ENCODE data around the gene MIAT.
A peak's percentile ranks its signal among the peaks of the same experiment; 100 is the strongest.
"Not testable (repeated sequence)": the region's sequence is repeated elsewhere in the genome, so short reads cannot be mapped to it uniquely, and the experiment has no call there.

The MIAT gene

DNA sequence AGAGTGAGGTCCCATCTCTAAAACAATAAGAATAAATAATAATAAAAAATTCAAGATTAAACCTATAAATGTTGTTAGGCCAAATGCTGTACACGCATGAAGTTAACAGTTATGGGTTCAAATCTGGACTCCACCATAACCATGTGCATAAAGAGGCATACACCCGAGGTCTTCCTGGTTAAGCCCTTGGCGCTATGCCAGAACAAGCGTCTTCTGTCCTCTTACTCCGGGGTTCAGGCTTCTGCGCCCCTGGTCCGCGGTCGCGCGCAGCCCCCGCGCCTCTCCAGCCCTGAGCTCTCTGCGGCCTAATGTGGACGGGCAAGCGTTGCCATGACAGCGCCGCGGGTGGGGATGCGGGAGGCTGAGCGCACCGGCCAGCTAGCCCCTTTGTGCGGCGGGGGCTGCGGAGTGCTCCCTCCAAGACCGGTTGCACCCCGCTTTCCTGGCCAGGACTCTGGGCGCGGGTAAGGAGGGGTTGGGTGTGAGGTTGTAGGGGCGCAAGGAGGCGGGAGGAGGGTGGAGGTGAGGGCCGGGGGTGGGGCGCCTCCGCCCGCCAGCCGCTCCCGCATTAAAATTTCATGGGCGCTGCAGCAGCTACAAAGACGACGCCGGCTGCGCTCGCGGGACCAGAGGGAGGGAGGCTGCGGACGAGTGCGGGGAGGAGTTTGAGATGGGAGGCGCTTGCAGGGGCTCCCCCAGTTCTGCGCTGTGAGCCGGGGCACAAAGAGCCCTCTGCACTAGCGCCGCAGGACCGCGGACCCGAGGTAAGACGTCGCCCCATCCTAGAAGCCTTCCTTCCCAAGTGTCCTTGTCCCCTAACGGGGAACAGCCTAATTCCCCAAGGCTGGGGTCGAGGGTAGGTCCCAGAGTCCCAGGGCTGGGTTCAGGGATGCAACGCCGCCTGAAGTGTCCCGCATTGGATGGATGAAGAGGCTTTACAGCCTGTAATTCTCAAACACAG, at the start of gene MIAT:
Gene MIAT (plus strand): TSS at position 698 of the 961 bp plus-strand sequence.
- DNase-seq, result peak; percentile 73

GRCh38 chr22:26608129-26608528, 49.3 kb upstream of the MIAT start:
- no peak for DNase-seq

DNA sequence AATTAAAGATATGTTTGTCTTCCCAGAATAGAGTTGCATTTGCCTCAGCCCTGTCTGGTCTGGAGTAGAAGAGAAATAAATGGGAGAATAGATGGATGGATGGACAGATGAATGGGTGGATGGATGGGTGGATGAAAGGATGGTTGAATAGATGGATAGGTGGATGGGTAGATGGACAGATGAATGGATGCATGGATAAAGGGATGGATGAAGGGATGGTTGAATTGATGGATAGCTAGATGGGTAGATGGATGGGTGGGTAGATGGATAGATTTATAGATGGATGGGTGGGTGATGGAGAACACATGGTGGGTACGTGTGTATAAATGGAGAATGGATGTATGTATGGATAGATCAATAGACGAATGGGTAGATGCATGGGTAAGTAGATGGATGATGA, 48.1 kb upstream of the MIAT start:
- no peak for DNase-seq

DNA sequence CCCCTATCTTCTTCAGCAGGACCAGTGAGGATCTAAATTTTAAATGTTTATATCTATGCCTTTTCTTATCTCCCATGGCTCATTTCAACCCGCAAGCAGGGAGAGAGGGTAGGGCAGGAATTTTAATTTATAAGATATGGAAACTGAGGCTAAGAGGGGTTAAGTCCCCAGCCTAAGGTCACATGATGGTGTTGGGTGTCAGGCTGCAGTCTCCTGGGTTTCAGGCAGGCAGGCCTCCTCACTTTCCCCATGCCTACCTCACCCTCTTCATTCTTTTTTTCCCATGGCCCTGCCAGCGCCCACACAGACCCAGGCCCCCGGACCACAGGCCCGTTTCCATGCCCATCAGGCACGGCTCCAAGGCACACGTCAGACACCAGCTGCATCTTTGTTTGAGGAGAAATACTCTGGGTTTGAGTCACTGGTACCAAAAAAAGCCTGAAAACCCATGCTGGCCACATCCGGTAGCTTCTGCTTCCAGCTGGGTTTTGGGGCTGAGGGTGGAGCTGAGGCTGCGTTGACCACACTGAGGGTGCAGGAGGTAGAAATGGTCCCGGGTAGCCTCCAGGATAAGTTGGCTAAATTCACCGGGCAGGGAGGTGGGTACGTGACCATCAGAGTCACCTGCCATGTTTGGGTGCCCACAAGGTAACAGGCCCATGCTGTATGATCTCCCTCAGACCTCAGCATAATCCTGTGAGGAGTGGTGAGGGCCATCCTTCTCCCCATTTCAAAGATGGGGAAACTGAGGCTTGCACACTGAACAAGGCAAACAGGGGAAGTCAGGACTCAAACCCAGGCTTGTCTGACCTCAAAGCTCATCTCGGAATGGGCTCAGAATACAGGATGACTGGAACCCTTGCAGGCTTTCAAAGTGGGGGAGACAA, 47.1 kb upstream of the MIAT start:
- DNase-seq, result peak; percentile 81

GRCh38 chr22:26610996-26611395, 46.4 kb upstream of the MIAT start:
- peak; percentile 8 for DNase-seq

- no peak for DNase-seq
Measured at GRCh38 chr22:26612652-26613051, 44.7 kb upstream of the MIAT start.

GRCh38 chr22:26613753-26614152, 43.6 kb upstream of the MIAT start:
- not testable (repeated sequence) for DNase-seq

DNA sequence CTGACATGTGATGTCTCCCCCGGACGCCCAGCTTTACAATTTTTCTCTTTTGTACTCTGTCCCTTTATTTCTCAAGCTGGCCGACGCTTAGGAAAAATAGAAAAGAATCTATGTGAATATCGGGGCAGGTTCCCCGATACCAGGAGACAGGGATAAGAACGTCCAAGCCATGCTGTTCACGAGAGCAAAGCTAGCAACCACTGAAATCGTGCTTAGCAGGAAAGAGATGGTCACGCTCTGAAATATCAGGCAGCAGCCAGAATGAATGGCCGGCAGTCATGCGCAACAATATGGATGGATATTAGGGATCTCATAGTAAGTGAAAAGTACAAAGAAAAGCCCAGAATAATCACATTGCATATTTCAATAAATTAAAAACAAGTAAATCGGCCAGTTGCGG, 43.1 kb upstream of the MIAT start:
- no peak for DNase-seq

DNA sequence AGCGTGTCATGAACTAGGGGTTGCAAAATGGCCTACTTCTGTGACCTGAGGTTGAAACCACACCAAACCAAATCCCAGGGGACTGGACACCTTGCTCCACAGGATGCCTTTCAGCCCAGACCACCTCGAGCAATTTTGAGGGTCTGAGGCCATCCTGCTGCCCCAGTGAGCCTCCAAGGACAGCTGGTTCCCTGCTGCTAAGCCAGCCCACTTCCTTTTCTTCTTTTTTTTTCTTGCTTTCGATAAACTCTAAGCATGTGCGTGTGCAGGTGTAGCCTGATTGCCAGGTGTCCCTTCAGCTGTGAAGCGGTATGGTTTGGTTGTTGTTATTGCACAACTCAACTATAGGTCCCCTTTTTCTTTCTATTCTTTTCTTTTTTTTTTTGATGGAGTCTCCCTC, 42.2 kb upstream of the MIAT start:
- no peak for DNase-seq

- no peak for DNase-seq
Measured at GRCh38 chr22:26615830-26616435, 41.5 kb upstream of the MIAT start.

- no peak for DNase-seq
Measured at GRCh38 chr22:26616650-26617049, 40.7 kb upstream of the MIAT start.

GRCh38 chr22:26617271-26618199, 39.9 kb upstream of the MIAT start, which contains the start of gene CRYBB1:
Gene CRYBB1, minus strand, starts transcription at chr22:26618027. Its CDS starts 1,708 bp downstream, at chr22:26616319.
- DNase-seq, result no peak

DNA sequence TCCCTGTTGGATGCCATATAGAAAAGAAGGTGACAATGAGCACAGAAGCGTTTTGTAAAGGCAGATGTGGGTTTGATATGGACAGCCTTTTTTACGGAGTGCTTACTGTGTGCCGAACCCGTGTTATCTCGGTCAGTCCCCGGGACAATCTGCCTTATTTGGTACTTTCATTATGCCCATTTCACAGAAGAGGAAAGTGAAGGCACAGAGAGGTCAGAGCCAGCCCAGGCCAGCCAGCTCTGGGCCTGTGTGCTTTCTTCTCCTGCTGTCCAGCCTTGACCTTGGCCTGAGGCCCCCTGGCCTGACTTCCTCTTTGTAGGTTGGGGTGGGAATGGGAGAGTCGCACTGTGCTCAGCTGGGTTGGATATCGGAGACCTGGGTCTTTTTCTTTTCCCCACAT, 38.9 kb upstream of the MIAT start:
- DNase-seq, result no peak

GRCh38 chr22:26619510-26619909, 37.9 kb upstream of the MIAT start:
- DNase-seq, result no peak

- DNase-seq, result no peak
Measured at GRCh38 chr22:26620197-26620596, 37.2 kb upstream of the MIAT start.

- no peak for DNase-seq
Measured at GRCh38 chr22:26621663-26622062, 35.7 kb upstream of the MIAT start, which contains the start of gene CRYBA4. Gene CRYBA4, plus strand, starts transcription at chr22:26621963. Its CDS starts 634 bp downstream, at chr22:26622597.

DNA sequence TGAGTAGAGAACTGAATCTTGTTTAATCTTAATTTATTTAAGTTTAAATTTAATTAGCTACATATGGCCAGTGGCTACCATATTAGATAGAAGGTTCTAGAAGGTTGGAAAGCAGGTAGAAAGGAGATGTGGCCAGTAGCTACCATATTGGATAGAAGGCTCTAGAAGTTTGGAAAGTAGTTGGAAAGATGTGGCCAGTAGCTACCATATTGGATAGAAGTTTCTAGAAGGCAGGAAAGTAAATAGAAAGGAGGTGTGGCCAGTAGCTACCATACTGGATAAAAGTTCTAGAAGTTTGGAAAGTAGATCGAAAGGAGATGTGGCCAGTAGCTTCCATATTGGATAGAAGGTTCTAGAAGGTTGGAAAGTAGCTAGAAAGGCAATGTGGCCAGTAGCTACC, 33.4 kb upstream of the MIAT start:
- no peak for DNase-seq

- DNase-seq, result no peak
Measured at GRCh38 chr22:26624803-26625202, 32.6 kb upstream of the MIAT start.

DNA sequence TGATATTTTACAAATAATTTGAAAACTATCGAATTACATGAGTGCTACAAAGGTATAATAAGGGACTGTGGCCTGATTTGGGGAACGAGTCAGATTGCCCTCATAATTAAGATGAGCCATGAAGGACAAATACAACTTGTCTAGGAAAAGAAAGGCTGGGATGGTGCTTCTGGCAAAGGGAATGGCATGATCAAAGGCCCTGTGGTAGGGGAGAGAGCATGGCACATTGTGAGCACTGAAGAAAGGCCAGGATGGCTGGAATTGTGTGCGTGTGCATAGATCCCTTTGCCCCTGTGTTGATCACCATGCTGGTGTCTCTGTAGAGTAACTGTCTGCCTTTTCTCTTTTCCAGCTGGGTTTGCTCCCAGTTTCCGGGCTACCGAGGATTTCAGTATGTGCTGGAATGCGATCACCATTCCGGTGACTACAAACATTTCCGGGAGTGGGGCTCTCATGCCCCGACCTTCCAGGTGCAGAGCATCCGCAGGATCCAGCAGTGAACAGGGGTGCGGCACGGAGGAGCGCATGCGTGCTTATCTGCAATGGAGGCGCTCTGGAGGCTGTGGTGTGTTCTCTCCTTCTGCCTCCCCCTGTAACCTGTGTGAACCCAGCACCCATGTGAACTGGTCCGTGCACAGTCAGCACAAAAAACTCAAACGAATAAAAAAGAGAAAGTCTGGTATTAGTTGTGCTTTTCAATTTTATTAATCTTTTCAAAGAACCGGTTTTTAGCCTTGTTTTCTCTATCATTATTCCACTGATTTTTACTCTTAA, 27.2 kb upstream of the MIAT start:
- DNase-seq, result no peak

DNA sequence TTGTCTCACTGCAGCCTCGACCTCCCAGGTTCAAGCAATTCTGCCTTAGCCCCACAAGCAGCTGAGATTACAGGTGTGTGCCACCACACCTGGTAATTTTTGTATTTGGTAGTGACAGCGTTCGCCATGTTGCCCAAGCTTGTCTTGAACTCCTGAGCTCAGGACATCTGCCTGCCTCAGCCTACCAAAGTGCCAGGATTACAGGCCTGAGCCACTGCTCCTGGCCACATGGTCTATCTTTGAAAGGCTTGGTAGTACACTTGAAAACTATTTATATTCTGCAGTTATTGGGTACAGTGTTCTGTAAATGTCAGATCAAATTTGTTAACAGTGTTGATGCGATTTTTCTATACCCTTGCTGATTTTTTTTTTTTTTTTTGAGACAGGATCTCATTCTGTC, 26.1 kb upstream of the MIAT start:
- DNase-seq, result no peak
